Measurements from ENCODE around the gene AGER. TPM values are rescaled to one million over a fixed set of nuclear protein-coding genes. Genes with fewer than 3 reads are reported as not detected.

The AGER gene
- total and polyA plus RNA-seq, 9 of the 15 experiments (the other 6 are each of a cell fraction or from before 2014, with no cell fraction given) = 1.2 to 11.5 (median 4.1) TPM

- TF ChIP-seq ARID4B (CRISPR knock-in tag; IDR thresholded peaks at IDR 0.05) (no peak), RBFOX2 (IDR thresholded peaks at IDR 0.05; ENCODE audit: low read depth, low read length) (peak; percentile 48), PYGO2 (tag; IDR thresholded peaks at IDR 0.05) (no peak)
Observed at GRCh38 chr6:32189742-32190053, 5.6 kb upstream of the AGER start (continued).

- in situ Hi-C loops (cut with MboI) = no loop called here
- ATAC-seq (no peak), FAIRE-seq (no peak), DNase-seq (ENCODE audit: extremely low read depth in 1 of 4, low spot score in 3 of 4) (peak in 1 of 4 experiments; percentile 27)
- Histone ChIP-seq H3K4me2 (ENCODE audit: insufficient read depth, low read length) (peak overlapping the region; percentile 90), H3K36me3 (ENCODE audit: control insufficient read depth, insufficient read depth, low read length) (peaks cover 36% of the 10 kb centered on the region; the same call in 2 of the 3 replicates), H3K79me2 (ENCODE audit: control insufficient read depth, insufficient read depth, low read length) (peaks cover 64% of the 10 kb centered on the region), H3K4me1 (replicated peaks in 1 of 2; ENCODE audit: control insufficient read depth in 2 of 2, insufficient read depth in 2 of 2, low read length in 2 of 2) (peaks cover 69 to 71% of the 10 kb centered on the region in 2 experiments), H4K20me1 (replicated peaks; ENCODE audit: control insufficient read depth, insufficient read depth, low read length) (no peaks in the 10 kb centered on the region), H3K27me3 (ENCODE audit: control insufficient read depth in 2 of 2, insufficient read depth in 2 of 2, low read length in 2 of 2) (no peaks in the 10 kb centered on the region), H3K27ac (ENCODE audit: extremely low read depth, low read depth, low read length) (peak overlapping the region; percentile 93), H3K9ac (ENCODE audit: insufficient read depth in 1 of 2, low read depth in 2 of 2, low read length in 2 of 2) (peak overlapping the region; percentile 89 to 95), H2AFZ (ENCODE audit: low read depth, low read length) (no peak overlapping the region), H3K9me1 (ENCODE audit: control insufficient read depth, insufficient read depth, low read length) (no peaks in the 10 kb centered on the region), H3K4me3 (peak overlapping the region; percentile 79), H3K9me3 (replicated peaks; ENCODE audit: control insufficient read depth, insufficient read depth, low read depth, low read length) (no peaks in the 10 kb centered on the region)
- WGBS (ENCODE audit: insufficient coverage, low coverage, missing lambda C conversion rate) = under 1% methylated on average over 10 of the region's 10 CpGs
- POLR2A ChIA-PET = interaction anchor here (0.6 to 2.5 kb wide), 8 partner anchors 9 to 498 kb away, joined by 3 to 10 read pairs (median 4); partner anchors contain the start of gene FKBPL
- BruUV-seq (replicated peaks) = no TSS peak
- CTCF ChIA-PET (ENCODE audit: low intra/inter-chr PET ratio) = no interaction called here
- intact Hi-C loops (cut with micrococcal nuclease) = no loop called here
- TF ChIP-seq PTTG1 (tag; IDR thresholded peaks at IDR 0.05; ENCODE audit: low read depth) (no peak), CTCFL (IDR thresholded peaks at IDR 0.05; ENCODE audit: borderline replicate concordance, insufficient read depth, low read depth, low read length, poor library complexity, severe bottlenecking) (no peak), CXXC5 (CRISPR knock-in tag; IDR thresholded peaks at IDR 0.05) (0 out of 2 replicates have a peak, but pooled peaks have one; percentile 14), PHF20 (IDR thresholded peaks at IDR 0.05; ENCODE audit: partially characterized antibody) (peak; percentile 15), CHD1 (IDR thresholded peaks at IDR 0.05; ENCODE audit: low read length) (peak; percentile 36), PATZ1 (CRISPR knock-in tag; IDR thresholded peaks at IDR 0.05; ENCODE audit: borderline replicate concordance) (no peak), MYC (IDR thresholded peaks at IDR 0.05; ENCODE audit: low read depth, low read length) (no peak), MYC (CRISPR knock-in tag; IDR thresholded peaks at IDR 0.05; ENCODE audit: borderline replicate concordance, low read depth) (0 out of 2 replicates have a peak, but pooled peaks have one; percentile 30)
Observed at GRCh38 chr6:32189069-32189741, 5.2 kb upstream of the AGER start.
